HG03159 (cell line): ENCODE data around the gene PREX1.

Experiments
- ATAC-seq: cut with Tn5 transposase; IDR thresholded peaks from one replicate; pipeline ENCODE4 v1.9.1; 2021; ENCODE audit warnings: mild to moderate bottlenecking, moderate library complexity; ENCODE audit not compliant: unreplicated experiment

Gene PREX1

GRCh38 chr20:48722737-48723191, 105.0 kb downstream of the PREX1 start:
- ATAC-seq, result no peak

GRCh38 chr20:48722002-48722731, 105.6 kb downstream of the PREX1 start:
- no peak for ATAC-seq

- ATAC-seq, result no peak
These were observed 106.3 kb downstream of the PREX1 start for GRCh38 chr20:48721324-48722001.

GRCh38 chr20:48720256-48720985, 107.4 kb downstream of the PREX1 start:
- no peak for ATAC-seq

- no peak for ATAC-seq
These were observed 108.1 kb downstream of the PREX1 start for GRCh38 chr20:48719598-48720255.

GRCh38 chr20:48718786-48719578, 108.8 kb downstream of the PREX1 start:
- ATAC-seq, result no peak

GRCh38 chr20:48717680-48718223, 110.0 kb downstream of the PREX1 start:
- no peak for ATAC-seq

GRCh38 chr20:48717095-48717672, 110.6 kb downstream of the PREX1 start:
- no peak for ATAC-seq

GRCh38 chr20:48716541-48716940, 111.3 kb downstream of the PREX1 start:
- no peak for ATAC-seq

GRCh38 chr20:48716086-48716485, 111.7 kb downstream of the PREX1 start:
- no peak for ATAC-seq

GRCh38 chr20:48714764-48715163, 113.0 kb downstream of the PREX1 start:
- no peak for ATAC-seq

GRCh38 chr20:48711696-48712464, 115.9 kb downstream of the PREX1 start:
- ATAC-seq, result no peak

- no peak for ATAC-seq
These were observed 116.8 kb downstream of the PREX1 start for GRCh38 chr20:48711044-48711428.

- ATAC-seq, result no peak
These were observed 117.3 kb downstream of the PREX1 start for GRCh38 chr20:48710341-48711043.

GRCh38 chr20:48709744-48710143, 118.1 kb downstream of the PREX1 start:
- ATAC-seq, result no peak

- no peak for ATAC-seq
These were observed 118.6 kb downstream of the PREX1 start for GRCh38 chr20:48709058-48709691.

- no peak for ATAC-seq
These were observed 119.2 kb downstream of the PREX1 start for GRCh38 chr20:48708630-48709029.

- ATAC-seq, result no peak
These were observed 119.7 kb downstream of the PREX1 start for GRCh38 chr20:48708116-48708515.
